ENCODE measurements around the gene ARHGEF17.
A peak's percentile ranks its signal among the peaks of the same experiment; 100 is the strongest.
"Not testable (repeated sequence)": the region's sequence is repeated elsewhere in the genome, so short reads cannot be mapped to it uniquely, and the experiment has no call there.

Gene ARHGEF17

DNA sequence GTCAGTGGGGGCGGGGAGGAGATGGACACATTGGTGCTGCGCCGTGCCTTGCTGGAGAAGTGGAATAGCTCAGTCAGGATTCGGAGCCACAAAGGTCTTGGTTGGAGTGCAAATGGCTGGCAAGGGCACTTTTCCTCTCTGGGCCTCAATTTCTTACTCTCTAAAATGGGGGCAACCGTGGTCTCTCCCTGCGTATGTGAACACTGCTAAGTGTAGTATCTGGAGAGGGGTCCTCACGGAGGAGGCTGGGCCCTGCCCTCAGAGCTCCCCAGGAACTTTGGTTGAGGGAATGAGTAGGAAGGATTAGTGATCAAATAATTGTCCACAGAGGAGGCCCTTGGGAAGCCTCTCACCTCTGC lies 35.4 kb upstream of the ARHGEF17 start:
- DNase-seq, result no peak

DNA sequence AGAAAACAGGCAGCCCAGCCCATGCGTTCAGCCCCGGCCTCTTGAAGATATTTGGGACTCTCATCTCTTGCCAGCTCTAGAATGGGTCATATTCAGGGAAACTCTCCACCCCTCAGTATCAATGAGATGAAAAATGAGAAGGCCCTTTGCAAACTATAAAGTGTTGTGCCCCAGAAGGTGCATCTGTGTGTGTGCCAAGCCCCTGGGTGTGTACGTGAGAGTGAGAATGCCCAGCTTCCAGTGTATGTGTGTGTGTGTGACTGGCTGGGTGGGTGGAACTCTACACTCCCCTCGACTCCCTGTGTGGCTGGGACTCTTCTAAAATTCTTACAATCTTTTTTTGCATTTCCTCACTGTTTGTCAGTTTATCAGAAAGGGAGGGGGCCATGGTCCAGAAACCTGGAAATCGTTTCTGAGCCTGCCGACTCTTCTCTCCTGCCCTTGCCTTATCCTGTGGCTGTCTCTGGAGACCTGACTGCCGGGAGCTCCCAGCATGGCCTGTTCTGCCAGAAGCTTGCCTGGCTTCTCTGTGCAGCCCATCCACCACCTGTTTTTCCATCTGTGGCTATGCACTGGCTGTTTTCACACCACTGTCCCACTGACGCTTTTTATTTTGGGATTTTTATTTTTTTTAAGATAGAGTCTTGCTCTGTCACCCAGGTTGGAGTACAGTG lies 34.7 kb upstream of the ARHGEF17 start:
- no peak for DNase-seq

DNA sequence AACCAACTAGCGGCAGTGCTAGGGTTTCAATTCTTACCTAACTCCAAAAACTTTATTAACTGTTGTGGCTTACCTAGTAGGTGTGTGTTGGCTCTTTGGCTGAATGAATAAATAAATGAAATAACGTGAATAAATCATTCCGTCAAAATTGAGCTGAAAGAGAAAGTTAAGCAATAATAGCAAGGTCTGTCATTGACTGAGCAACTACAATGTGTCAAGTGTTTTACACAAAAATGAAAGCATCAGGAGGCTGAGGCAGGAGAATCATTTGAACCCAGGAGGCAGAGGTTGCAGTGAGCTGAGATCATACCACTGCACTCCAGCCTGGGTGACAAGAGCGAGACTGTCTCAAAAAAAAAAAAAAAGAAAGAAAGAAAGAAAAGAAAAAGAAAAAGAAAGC lies 33.9 kb upstream of the ARHGEF17 start:
- DNase-seq, result not testable (repeated sequence)

DNA sequence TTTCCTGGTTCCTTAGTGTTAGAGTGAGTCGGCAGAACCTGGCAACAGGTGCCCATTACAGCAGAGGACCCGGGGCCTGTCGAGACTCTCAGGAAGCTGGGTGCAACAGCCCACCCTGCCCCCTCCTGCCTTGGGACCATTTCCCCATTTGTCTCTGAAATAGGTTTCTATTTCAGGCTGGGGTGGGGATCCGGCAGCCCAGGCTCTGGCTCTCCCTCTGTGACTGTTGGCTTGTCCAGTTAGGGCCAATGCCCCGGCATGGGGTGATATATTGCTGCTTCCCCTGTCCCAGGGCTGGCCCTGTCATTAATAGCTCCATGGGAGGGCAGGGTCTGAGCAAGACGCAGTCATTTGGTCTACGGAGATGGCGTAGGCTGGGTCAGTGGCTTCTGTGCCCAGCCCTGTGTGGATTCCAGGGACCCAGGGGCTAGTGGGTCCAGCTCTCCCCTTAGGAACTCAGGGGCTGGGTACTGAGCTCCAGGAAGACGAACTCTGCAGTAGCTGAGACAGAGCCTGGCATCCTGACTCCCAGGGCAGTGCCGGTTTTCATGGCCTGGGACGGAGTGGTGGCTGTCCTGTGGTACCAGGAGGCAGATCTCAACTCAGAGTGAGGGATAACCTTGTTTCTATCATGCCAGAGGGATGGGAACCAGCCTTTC lies 33.2 kb upstream of the ARHGEF17 start:
- no peak for DNase-seq

DNA sequence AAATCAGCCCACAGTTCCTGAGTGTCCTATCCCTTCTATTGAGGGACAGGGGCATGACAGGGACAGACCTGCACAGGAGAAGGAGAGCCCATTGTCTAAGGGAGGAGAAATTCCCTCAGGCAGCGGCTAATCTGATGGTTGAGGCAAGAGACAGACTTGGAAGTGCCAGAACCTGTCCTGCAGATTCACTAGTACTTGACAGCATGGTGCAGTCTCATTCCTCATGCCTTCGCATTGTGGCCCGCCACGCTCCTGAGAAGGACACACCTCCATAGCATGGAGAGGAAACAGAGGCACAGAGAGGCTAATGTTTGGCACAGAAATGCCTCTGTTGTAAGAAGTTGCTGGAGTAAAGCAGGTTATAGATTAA lies 32.7 kb upstream of the ARHGEF17 start:
- no peak for DNase-seq

DNA sequence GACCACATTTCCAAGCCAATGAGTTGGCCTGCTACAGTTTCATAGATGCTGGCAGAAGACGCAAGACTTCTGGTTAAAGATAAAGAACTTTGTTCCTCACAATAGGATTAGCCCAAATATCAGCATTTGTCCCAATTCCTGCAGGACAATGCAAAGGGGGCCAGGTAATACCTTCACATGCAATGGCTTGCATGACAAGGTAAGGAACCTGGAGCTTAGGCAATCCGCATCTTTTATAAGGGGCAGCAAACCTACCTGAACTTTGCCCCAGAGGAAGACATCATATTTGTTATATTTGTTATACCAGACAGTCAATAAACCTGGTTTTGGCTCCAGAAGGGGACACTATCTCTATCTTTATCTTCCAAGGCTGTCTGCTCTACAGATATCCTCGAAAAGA lies 30.6 kb upstream of the ARHGEF17 start:
- DNase-seq, result no peak

DNA sequence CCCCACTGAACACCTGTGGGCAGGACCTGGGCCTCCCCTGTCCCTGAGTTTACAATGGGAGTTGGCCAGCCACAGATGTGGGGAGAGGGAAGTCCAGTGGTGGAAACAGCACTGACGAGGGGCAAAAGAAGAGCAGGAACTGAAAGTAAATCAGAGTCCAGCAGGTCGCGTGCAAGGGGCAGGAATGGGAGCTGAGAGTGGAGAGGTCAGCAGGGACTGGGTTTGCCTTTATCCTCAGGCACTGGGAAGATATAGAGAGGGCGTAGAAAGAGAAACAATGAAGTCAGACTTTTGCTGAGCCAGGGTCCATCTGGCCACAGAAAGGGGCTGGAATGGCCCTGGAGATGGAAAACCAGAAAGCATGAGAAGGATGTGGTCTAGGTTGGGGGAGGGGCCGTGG lies 27.4 kb upstream of the ARHGEF17 start:
- DNase-seq, result no peak

DNA sequence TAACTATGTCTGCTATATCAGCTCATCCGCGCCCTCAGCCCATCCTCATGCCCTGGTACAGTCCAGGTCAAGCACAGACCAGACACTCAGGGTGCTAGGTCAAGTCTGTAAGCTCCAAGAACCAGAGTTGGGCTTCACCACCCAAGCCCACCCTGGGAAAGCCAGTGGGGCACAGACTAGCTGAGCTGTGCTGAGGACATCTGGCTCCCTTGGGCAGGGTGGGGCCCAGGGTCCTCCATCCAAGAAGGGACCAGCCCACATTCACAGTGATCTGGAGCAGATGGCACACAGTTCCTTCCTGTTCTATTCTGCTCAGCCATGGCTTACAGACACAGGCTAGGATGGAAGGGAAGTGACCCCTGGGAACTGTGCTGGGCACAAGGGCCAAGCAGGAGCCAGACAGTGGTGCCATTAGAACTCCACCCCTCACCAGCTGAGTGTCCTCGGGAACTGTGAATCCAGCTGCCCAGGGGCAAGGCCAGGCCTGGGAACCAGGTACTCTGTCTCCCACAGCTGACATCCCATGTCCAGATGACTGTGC lies 26.8 kb upstream of the ARHGEF17 start:
- no peak for DNase-seq

DNA sequence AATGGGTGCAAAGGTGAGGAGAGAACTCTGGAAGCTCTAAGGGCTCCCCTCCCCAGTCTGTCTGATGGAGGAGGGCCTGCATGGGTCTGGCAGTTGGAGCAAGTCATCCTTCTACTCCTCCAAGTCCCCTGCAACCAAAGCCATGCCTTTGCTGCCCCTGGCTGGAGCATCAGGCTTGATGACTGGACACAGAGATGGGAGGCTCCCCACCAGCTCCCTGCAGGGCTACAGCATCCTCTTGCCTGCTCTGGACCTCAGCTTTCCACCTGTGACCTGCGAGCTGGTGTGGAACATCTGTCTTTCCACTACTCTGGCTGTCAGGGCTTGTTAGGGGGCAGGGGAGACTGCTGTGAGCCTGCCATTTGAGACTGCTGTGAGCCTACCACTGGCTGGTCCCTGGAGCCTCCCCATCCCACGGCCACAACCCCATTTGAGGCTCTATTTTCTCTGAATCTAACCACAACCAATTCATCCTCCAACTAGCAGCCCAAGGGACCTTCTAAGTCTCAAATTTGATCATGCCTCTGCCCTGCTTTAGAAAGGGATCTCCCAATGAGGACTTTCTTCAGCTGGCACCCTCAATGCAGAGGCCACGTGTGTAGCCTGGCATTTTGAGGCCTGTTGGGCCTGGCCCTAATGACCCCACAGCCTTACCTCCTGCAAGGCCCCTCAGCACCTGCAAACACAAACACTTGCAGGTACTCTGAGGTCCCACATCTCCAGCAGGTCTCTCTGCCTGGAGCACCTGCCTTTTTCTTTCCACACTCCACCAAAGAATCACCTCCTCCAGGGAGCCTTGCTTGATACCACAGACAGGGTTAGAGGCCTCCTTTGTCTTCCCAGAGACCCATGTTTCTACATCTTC lies 26.0 kb upstream of the ARHGEF17 start:
- DNase-seq, result no peak

DNA sequence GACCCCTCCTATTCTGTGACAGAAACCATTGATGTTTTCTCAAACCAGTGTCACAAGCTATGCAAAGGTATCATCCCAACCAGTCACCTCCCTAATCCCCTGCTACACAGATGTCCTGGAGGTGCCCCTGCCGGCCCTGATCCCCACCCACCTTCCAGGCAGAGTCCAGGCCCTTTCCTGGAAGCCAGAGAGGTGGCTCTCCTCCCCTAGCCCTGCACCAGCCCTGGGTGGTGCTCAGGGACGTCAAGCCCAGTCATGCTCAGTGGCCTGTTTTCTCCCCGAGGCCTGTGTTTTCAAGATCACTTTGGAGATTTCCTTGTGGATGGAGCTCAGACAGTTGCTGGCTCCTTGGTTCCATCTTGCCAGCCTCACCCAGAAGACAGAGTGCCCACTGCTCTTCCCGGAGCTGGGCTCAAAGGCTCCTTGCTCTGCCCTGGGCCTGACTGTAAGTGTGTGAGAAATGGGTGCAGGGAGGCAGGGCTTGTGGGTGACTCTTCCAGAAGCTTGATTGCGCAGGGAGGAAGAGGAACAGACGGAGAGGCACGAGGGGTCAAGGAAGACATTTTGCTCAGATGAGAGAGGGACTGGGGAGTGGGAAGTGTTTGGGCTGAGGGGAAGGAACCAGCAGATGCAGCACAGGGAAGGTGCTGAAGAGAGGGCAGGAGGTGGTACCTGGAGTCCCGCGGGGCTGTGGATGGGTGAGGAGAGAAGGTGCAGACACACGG lies 24.6 kb upstream of the ARHGEF17 start:
- no peak for DNase-seq

DNA sequence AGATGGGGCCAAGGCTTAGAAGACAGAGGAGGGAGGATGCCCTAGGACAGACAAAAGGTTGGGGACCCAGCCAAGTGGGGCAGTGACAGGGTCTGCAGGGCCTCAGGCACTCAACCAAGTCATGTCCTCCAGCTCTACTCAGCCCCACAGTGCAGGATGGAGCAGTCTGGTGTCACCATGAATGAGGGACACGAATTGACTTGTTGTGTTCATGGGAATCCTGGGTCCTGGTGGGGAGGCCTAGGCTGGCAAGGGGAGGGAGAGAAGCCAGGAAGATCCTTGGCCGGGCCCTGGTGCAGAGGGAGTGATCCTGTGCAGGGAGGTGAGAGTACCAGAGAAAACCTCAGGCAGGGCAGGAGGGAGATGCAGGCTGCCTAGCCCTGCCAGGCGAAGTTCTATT lies 24.0 kb upstream of the ARHGEF17 start:
- DNase-seq, result no peak

DNA sequence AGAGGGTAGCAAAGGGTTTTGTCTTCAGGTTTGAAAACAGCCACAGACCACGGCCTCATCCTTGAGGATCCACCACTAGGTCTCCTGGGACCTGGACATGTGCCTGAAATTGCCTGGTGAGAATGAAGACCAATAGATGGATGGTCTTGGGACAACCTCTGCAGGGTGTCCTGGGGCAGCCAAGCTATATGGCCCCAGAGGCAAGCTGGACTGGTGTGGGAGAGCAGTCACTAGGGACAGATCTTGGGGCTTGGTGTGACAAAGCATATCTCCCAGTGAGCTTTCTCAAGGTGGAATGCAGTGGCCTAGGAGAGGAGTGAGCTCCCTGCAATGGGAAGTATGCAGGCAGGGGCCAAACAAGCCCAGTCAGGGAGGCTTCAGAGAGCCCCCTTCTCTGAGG lies 22.4 kb upstream of the ARHGEF17 start:
- no peak for DNase-seq

DNA sequence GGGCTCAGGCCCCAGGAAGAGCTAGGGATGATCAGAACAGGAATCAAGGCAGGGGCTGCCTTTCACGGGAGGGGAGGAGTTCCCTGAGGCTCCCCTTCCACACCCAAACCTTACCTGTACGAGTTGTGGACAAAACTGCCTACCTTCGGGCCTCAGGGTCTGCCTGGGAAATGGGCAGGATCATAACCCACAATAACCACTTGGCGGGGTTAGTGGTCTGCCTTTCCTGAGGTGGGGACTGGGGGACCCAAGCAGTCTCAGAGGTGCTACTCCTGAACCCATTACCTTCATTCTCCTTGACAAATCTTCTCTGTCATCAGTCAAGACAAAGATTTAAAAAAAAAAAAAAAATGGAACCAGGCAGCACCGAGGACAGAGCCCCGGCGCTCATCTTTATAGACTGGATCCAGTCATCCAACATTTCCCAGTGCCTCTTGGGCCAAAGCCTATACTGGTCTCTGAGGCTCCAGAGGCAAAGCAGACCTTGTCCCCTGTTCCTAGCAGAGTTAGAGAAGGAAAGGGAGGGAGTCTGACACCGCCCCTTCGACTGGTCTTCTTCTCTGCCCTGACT lies 21.8 kb upstream of the ARHGEF17 start:
- DNase-seq, result no peak

DNA sequence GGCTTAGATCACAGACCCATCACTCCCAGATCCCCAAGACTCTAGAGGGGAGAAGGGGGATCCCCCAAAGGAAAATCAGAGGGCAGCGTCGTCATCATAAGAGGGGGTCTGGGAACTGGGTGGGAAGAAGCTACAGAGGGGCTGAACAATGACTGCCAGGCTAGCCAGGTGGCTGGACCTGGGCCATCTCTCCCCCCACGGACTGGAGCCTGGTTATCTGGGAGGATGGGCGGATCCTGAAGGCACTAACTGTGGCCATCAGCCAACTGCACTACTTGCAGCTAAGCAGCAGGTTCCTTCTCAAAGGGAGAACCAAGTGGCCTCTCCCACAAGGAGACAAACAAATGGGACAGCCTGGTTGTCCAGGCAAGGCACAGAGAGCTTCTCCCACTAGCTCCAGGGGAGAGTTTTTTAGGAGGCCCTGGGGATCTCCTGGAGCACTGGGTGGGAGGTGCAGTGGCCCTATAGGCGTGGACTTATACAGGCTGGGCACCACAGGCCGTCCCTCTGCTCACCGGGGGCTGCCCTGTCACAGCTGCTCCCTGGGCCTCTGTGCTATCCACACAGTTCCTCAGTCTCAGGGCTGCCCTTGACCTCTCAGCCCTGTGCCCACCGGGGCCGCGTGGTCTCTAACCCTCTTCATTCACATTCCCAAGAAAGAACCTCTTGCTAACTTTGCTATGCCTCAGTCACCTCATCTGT lies 20.5 kb upstream of the ARHGEF17 start:
- no peak for DNase-seq

DNA sequence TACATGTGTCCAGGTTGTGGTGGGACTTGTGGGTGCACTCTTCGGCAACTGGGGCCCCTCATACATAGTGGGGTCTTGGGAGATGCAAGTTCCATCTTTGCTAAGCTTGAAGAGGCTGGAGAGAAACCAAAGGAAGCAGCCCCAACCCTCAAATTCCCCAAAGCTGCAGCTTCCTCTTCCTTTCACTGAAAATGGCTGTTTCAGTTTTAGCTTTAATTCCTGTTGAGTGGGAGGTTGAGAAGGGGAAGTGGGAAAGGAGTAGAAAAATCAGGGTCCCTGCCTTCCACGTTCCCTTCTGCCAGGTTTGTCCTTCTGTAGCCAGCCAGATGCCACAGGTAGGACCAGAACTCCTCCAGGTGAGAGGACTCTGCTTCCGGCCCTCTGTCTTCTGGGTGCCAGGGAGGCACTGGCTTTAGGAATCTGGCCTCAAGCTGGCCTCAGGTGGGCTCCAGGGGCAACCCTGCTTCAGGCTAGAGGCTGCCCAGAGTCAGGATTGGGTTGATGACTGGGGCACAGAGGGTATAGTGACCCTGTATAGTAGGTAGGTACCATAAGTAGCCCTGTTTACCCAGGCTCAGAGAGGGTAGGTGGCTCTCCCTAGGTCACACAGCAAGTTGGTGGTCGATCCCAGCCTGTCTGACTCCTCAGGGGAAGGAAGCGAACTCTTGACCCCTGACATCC lies 19.7 kb upstream of the ARHGEF17 start:
- DNase-seq, result no peak

DNA sequence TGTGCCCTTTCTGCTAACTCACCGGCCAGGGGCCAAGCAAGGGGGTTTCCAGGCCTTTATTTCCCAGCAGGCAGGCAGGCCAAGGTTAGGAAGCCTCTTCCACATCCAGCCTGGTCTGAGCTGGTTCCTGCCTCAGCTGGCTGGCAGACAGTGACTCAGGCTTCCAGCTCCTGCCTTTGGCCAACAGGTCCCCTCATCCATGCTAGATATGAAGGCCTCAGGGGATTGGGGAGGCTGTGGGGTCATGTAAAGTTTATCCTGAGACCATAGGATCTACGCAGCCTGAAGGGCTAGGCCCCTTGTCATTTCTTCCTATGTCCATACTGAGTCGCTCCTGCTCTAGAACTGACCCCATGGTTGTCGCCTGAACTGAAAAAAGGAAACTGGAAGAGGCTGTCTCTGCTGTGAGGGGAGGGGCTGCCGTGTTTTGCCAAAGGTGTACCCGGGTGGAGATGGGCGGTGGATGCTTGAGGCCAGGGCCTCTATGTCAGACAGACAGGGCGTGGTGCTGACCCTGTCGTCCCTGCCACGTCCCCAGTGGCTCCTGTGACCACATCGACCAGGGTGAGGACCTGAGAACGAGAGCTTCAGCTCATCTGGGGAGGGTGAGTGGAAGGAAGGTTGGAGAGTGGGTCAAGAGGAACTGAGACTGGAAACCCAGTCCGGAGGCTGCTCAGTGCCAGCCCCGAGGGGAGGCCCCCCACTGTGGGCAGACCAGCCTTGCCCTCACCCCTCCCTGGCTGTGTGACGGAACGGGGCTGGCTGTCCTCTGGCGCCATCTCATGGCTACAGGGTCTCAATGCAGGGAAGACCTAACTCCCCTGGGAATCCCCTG lies 19.0 kb upstream of the ARHGEF17 start:
- peak; percentile 49 for DNase-seq

DNA sequence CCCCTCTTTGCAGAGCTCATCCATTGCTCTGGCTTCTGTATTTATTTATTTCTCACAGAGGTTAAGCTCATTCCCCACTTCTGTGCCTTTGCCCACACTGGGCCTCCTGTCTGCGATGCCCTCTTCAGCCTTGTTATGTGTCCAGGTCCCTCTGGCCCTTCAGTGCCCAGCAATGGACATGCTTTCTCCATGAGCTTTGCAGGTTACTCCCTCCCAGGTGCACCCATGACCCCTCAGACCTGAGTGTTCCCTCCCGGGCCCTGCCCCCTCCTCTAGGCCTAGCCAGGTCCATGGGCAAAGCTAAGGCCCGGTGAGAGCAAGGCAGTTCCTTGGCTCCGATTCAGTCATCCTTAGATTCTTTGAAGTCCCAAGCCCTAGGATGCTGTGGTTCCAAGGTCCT lies 17.5 kb upstream of the ARHGEF17 start:
- no peak for DNase-seq

DNA sequence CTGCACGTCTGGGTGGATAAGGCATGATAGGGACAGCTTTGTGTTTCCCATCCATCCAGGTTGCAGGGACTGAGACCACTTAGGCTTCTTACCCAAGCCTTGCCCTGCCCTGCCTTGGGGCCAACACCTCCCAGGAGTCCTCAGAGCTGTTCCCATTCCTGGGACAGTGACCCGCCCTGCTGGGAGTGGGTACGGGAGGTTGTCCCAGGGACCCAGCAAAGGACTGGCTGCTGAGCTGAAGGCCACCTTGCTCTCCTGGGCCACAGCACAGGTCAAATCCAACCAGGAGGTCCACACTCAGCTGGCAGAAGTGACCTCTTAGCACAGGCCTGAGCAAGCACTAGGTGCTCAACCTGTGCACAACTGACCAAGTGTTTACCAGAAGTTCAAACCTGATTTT lies 16.9 kb upstream of the ARHGEF17 start:
- no peak for DNase-seq

DNA sequence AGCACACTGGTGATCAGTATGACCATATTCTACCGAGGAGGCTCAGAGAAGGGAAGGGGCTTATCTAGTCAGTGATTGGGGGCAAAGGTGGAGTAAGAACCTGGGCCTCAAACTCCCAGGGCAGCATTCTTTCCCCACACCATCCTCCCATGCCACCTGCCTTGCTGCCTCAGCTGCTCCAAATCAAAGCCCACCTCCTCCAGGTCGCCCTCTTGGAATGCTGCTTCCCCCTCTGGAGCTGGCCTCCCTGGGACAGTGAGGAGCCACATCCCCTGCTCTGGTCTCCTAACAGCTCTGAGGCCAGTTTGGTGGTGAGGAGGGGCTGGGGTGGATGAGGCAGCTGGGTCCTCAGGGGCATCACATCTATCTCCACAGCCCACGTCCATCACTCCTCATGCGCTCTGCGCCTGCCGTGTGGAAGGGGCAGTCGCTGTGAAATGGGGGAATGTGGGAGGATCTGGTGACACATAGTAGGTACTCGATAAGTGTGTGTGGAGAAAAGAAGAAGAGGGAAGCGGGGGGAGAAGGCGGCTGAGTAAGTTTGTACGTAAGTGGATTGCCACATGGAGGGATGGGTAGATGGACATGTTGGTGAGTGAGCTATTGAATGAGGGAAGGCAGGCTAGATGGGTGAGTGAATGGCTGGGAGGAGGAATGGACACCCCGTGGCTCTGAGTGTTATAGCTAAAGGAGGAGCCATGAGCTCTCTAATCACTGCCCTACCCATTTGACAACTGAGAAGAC lies 16.1 kb upstream of the ARHGEF17 start:
- no peak for DNase-seq

DNA sequence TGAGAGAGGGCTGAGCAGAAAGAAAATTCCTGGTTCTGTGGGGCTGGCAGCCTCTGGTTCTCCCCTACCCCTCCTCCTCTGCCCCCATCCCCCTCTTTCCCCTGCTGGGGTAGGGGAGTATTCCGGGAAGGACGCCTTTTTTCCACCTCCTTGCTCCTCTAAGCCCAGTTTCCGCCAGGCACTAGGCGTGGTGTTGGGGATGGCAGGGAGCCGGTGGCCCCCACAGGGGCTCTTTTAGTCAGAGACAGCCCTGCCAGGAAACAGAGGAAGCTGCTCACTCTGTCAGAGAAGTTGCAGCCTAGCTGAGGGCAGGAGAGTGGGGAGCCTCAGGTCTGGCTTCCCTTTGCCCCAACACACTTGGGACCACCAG lies 15.6 kb upstream of the ARHGEF17 start:
- DNase-seq, result no peak
